ENCODE data around the gene MST1.
"Not testable (repeated sequence)": the region's sequence is repeated elsewhere in the genome, so short reads cannot be mapped to it uniquely, and the experiment has no call there.

DNA sequence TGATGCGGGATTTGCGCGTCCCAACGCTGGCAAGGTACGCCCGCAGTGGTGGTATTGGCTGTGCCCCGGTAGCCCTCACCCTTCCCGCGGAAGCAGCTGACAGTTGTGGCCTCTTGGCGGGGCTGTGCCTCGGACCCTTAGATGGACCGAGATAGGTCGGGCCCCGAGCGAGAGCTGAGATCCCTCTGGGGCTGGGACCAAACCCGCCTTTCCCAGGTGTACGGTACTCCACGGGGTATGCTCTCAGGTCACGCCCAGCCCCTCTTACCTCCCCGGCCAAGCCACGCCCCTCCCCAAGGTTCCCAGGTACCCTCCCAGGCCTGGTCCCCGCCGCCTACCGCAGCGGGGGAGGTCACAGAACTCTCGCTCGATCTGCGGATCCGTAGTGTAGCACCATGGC, 2.9 kb downstream of the MST1 start:
- TF ChIP-seq, protein P1, sequence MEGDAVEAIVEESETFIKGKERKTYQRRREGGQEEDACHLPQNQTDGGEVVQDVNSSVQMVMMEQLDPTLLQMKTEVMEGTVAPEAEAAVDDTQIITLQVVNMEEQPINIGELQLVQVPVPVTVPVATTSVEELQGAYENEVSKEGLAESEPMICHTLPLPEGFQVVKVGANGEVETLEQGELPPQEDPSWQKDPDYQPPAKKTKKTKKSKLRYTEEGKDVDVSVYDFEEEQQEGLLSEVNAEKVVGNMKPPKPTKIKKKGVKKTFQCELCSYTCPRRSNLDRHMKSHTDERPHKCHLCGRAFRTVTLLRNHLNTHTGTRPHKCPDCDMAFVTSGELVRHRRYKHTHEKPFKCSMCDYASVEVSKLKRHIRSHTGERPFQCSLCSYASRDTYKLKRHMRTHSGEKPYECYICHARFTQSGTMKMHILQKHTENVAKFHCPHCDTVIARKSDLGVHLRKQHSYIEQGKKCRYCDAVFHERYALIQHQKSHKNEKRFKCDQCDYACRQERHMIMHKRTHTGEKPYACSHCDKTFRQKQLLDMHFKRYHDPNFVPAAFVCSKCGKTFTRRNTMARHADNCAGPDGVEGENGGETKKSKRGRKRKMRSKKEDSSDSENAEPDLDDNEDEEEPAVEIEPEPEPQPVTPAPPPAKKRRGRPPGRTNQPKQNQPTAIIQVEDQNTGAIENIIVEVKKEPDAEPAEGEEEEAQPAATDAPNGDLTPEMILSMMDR (IDR thresholded peaks at IDR 0.05; ENCODE audit: low read length) = not testable (repeated sequence)
- not testable (repeated sequence) for TF ChIP-seq EZH2 (IDR thresholded peaks at IDR 0.05; ENCODE audit: borderline replicate concordance, low read length)
